SKM-1 treated with dmso at 0.1 percent for 144 hours (cell line): Measurements from ENCODE around the gene GNAO1.
"Not testable (repeated sequence)": the region's sequence is repeated elsewhere in the genome, so short reads cannot be mapped to it uniquely, and the experiment has no call there.

Experiments used
- DNase-seq: peaks from one replicate; lab custom pipeline; 2025; ENCODE audit not compliant: unreplicated experiment; lab: John Stamatoyannopoulos, UW

GNAO1 gene

DNA sequence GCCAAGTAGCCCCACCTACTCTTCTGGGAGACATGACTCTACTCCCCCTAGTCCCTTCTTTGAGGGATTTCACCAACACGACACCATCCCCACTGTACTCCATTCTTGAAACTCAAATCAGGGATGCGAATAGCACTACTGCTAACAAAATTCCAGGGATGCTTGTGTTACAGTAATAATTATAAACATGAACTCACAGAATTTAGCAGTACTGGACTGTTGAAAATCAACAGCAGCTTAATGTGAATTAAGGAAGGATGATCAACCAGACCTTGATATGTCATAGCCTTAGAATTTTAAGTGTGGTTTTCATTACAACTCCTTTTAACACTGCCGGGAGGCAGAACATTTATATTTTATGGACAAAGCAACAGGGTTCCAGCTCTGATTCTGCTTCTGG is 196.1 kb downstream of the GNAO1 start:
- DNase-seq = no peak

DNA sequence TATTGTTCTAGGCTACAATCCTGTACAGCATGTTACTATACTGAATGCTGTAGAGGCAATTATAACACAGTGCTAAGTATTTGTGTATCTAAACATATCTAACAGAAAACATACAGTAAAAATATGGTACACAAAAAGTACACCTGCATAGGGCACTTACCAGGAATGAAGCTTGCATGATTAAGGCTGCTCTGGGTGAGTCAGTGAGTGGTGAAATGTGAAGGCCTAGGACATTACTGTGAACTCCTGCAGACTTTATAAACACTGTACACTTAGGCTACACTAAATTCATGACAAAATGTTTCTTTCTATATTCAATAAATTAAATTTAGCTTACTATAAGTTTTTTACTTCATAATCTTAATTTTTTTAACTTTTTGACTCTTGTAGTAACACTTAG is 196.9 kb downstream of the GNAO1 start:
- no peak for DNase-seq

DNA sequence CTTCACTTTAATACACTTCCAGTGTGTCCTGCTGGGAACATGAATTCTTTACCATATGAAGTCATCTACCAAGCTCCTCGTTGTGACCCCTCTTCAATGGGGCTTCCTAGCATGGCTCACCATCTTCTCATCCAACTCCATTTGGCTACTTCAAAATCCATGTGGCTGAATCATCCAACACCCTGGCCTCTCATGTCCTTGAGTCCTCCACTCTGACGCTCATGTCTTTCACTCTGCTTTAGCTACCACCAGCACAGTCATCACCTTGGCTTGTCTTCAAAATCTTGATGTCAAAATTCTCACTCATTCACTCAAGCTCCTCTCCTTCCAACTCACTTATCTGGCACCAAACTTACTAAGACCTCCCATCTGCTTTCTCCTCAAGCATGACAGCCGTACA is 198.3 kb downstream of the GNAO1 start:
- DNase-seq = no peak

DNA sequence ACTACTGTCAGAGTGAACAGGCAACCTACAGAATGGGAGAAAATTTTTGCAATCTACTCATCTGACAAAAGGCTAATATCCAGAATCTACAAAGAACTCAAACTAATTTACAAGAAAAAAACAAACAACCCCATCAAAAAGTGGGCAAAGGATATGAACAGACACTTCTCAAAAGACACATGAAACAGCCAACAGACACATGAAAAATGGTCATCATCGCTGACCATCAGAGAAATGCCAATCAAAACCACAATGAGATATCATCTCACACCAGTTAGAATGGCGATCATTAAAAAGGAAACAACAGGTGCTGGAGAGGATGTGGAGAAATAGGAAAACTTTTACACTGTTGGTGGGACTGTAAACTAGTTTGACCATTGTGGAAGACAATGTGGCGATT is 205.4 kb downstream of the GNAO1 start:
- DNase-seq = not testable (repeated sequence)

DNA sequence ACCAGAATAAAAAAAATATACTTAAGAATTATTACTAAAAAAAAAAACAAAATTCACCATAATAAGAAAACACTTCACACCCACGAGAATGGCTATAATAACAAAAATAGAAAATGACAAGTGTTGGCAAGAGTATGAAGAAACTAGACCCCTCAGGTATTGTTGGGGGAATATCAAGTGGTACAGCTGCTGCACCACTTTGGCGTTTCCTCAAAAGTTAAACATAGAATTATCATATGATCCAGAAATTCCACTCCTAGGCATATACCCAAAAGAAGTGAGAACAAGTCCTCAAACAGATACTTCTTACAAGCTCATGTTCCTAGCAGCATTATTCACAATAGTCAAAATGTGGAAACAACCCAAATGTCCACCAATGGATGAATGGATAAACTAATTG is 207.8 kb downstream of the GNAO1 start:
- DNase-seq = no peak

DNA sequence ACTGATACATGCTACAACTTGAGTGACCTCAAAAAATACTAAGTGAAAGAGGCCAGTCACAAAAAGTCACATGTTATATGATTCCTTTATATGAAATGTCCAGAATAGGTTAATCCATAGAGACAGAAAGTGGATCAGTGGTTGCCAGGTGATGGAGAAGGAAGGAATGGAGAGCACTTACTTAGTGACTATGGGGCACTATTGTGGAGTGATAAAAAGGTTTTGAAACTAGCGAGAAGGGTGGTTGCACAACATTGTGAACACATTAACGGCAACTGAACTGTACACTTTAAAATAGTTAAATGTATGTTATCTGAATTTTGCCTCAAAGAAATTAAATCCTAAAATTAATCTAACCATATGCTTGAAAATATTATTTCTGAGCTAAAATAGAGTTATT is 208.2 kb downstream of the GNAO1 start:
- no peak for DNase-seq

DNA sequence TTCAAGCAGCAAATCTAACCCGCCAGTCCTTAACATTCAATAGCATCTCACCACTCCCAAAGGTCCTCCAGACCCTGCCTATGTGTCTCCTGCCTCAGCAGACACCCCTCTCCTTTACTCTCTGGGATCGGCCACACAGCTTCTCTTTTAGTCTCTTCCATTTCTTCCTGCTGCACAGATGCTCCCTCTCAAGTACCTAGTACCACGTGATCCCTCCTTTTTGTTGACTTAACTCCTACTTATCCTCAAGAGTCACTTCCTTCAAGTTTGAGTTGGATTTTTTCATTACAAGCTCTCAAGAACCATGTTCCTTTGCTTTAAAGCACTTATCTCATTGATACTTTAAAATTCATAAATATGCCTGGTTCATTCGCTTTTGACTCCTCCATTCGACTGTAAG is 209.2 kb downstream of the GNAO1 start:
- no peak for DNase-seq

DNA sequence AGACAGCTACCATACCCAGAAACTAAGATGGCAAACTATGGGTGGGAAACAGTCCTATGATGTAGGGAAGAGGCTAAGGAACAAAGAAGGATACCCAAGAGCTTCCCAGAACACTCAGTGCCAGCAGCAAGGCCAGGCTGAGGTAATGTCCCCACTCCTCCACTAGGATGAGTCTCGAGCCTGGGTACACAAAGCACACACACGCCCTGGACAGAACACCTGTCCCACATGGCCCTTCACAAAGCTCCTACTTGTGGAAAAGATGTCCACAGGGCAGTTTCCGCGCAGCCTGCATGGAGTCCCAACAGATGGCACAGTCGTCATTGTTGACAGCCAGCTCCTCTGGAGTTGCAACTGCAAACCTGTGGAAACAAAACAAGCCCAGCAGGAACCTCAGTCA is 210.2 kb downstream of the GNAO1 start:
- DNase-seq = no peak

DNA sequence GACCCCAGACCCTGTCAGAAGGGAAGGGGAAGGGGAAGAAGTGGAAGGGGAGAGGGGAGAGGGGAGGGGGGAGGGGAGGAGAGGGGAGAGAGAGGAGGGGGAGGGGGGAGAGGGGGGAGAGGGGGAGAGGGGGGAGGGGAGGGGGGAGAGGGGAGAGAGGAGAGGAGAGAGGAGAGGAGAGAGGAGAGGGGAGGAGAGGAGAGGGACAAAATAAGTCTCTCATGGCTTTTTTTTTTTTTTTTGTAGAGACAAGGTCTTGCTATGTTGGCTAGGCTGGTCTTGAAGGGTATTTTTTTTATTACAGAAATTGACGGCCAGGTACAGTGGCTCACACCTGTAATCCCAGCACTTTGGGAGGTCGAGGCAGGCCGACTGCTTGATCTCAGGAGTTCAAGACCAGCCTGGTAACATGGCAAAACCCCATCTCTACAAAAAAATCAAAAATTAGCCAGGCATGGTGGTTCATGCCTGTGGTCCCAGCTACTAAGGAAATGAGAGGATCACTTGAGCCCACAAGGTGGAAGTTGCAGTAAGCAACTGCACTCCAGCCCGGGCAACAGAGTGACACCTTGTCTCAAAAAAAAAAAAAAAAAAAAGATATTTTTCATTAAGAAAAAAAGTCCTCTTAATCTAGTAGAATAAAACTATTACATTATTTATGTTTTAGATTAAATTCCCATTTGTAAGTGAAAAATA is 214.8 kb downstream of the GNAO1 start:
- no peak for DNase-seq
